Progenitor cell of endocrine pancreas (in vitro differentiated cells): ENCODE results near the gene RSKR. TPM values are rescaled to one million over a fixed set of nuclear protein-coding genes. Genes with fewer than 3 reads are reported as not detected.

ENCODE experiments used
- DNase-seq: peaks from one replicate; pipeline ENCODE4 v3.0.0; 2021; ENCODE audit warnings: low spot score; ENCODE audit not compliant: unreplicated experiment
- H3K27ac Mint-ChIP-seq: 2 replicates; pipeline ENCODE4 v1.8.0; 2021; ENCODE audit warnings: mild to moderate bottlenecking, moderate library complexity, mixed read lengths
- H3K27me3 Mint-ChIP-seq: 2 replicates; pipeline ENCODE4 v1.8.0; 2021; ENCODE audit warnings: mixed read lengths
- H3K36me3 Mint-ChIP-seq: 2 replicates; pipeline ENCODE4 v1.8.0; 2022; ENCODE audit warnings: mixed read lengths; ENCODE audit not compliant: insufficient read depth
- H3K4me1 Mint-ChIP-seq: 2 replicates; pipeline ENCODE4 v1.8.0; 2021; ENCODE audit warnings: low read depth, mixed read lengths
- H3K4me3 Mint-ChIP-seq: 2 replicates; pipeline ENCODE4 v1.8.0; 2021; ENCODE audit warnings: low read depth, mild to moderate bottlenecking, moderate library complexity, mixed read lengths
- H3K9me3 Mint-ChIP-seq: 2 replicates; pipeline ENCODE4 v1.8.0; 2021; ENCODE audit warnings: low read depth, mixed read lengths
- total RNA-seq: library from RNA; stranded (reverse); gene quantifications from 2 replicates; pipeline ENCODE4 v1.2.1, GENCODE V29; 2021
- TF ChIP-seq, protein P1 (sequence below): fragments of 200-600 bp; sonication (generic); IDR thresholded peaks from one replicate; pipeline ENCODE4 v1.5.0; 2021; ENCODE audit warnings: antibody characterized with exemption, mild to moderate bottlenecking; ENCODE audit not compliant: unreplicated experiment

Gene RSKR
- total RNA-seq, 1 donor from 2014 or later: 36.7 TPM

DNA sequence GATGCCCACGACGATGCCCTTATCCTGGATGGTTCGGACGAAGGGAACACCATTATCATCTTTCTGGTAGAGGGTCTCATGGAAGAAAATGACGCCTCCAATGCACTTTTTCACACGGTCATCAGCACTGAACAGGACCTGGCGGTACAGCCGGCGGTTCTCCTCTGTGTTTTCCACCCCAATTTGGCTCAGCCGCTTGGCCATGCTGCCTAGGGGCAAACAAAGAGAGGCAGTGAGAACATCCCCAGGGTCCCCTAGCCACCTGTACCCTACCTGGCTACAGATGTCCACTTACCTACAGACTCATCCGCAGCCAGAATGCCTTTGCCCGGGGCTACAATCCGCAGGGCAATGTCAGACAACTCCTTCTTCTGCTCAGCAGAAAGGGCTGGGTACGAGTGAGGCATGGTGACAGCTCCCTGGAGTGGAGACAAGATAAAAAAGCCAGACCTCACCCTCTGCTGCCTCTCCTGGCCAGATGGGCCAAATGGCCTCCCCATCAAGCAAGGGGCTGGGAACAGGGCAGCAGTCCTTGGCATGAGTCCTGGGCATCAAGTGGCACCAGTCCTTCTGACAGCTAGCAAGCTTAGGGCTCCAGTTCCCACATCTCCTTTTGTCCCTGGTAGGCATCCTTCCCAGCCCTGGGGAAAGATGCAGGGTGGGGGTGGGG lies 38.7 kb downstream of the RSKR start:
- TF ChIP-seq, protein P1, sequence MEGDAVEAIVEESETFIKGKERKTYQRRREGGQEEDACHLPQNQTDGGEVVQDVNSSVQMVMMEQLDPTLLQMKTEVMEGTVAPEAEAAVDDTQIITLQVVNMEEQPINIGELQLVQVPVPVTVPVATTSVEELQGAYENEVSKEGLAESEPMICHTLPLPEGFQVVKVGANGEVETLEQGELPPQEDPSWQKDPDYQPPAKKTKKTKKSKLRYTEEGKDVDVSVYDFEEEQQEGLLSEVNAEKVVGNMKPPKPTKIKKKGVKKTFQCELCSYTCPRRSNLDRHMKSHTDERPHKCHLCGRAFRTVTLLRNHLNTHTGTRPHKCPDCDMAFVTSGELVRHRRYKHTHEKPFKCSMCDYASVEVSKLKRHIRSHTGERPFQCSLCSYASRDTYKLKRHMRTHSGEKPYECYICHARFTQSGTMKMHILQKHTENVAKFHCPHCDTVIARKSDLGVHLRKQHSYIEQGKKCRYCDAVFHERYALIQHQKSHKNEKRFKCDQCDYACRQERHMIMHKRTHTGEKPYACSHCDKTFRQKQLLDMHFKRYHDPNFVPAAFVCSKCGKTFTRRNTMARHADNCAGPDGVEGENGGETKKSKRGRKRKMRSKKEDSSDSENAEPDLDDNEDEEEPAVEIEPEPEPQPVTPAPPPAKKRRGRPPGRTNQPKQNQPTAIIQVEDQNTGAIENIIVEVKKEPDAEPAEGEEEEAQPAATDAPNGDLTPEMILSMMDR: no peak
- H3K4me3 Mint-ChIP-seq: no peak overlapping the region
- H3K27me3 Mint-ChIP-seq: peaks cover 15% of the 10 kb centered on the region
- peaks cover 6% of the 10 kb centered on the region for H3K36me3 Mint-ChIP-seq
- no peak for DNase-seq
- peaks cover 13% of the 10 kb centered on the region for H3K4me1 Mint-ChIP-seq
- no peak overlapping the region for H3K27ac Mint-ChIP-seq
- no peaks in the 10 kb centered on the region for H3K9me3 Mint-ChIP-seq

DNA sequence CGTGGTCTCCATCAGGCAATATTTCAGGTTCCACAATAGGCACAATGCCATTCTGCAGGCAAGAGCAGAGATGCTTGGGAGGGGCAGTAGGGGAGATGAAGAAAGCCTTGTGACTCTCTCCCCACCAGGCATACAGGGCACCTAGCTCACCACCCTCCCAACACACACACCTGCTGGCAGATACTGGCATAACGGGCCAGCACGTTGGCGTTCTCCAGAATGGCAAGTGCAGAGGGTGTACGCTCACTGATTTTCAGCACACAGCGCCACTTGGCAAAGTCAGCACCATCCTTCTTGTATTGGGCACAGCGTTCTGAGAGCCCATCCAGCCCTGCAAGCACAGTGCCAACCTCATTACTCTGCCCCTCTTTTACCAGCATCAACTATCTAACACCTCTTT lies 39.5 kb downstream of the RSKR start:
- Mint-ChIP-seq H3K4me3 (no peak overlapping the region), H3K9me3 (no peaks in the 10 kb centered on the region), H3K36me3 (peaks cover 5% of the 10 kb centered on the region), H3K27ac (no peak overlapping the region), H3K4me1 (peaks cover 20% of the 10 kb centered on the region), H3K27me3 (peaks cover 15% of the 10 kb centered on the region)
- no peak for DNase-seq
- TF ChIP-seq, protein P1: peak; percentile 22

DNA sequence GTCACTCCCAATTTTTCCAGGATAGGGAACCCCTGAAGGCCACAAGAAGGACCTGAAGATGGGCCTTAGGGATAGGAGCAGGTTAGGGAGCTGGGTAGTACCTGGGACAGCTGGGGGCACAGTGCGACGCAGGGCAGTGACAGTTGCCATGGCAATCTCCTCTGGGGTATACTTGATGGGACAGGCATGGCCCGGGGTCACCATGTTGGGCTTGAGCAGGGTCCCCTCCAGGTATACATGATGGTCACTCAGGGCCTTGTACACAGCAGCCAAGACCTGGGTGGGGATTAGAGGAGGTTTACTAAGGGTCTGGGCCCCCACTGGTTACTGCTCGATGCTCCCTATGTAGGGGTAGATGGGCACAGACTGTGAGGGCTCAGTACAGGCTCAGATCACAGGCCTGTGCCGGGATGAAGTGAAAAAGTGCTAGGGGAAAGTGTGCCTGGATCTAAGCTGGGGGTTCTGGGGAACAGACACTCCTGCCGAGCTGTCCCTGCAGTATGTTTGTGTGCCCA lies 40.0 kb downstream of the RSKR start:
- Mint-ChIP-seq H3K36me3 (peaks cover 4% of the 10 kb centered on the region), H3K4me3 (no peak overlapping the region), H3K27ac (no peak overlapping the region), H3K4me1 (peaks cover 22% of the 10 kb centered on the region), H3K9me3 (no peaks in the 10 kb centered on the region), H3K27me3 (peaks cover 15% of the 10 kb centered on the region)
- TF ChIP-seq, protein P1: no peak
- DNase-seq: no peak

DNA sequence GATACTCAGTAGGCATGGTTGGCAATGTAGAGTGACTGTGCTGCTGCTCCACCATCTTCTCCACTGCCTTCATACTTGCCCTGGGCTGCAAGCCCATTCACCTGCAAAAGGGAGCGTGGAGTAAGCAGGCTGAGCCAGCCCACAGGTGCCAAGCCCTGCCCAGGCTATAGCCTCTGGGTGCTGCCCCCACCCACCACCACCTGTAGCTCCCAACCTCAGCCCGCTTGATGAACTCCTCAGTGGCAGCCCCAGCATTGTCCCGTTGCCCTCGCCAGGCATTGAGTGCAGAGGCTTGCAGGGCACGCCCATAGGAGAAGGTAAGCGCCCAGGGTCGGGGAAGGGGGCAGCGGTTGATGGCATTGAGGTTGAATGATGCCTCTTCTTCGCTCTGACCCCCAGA lies 40.5 kb downstream of the RSKR start:
- Mint-ChIP-seq H3K9me3 (no peaks in the 10 kb centered on the region), H3K4me3 (no peak overlapping the region), H3K36me3 (peaks cover 3% of the 10 kb centered on the region), H3K27ac (no peak overlapping the region), H3K27me3 (peaks cover 15% of the 10 kb centered on the region), H3K4me1 (peaks cover 22% of the 10 kb centered on the region)
- TF ChIP-seq, protein P1: no peak
- no peak for DNase-seq

DNA sequence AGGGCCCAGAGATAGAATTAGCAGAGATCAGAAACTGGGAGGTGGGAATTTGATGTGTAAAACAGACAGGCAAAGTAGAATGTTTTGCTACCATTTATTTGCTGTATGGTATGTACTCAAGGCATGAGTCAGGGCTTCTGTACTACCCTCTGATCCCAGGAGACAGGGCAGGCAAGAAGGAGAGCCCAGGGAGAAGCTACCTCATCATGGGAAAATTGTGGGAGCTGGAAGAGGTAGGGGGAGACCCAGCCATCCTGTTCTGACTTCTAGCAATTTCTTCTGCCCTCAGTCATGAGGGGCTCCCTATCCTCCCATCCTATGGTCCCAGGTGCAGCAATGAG lies 41.0 kb downstream of the RSKR start:
- Mint-ChIP-seq H3K4me3 (no peak overlapping the region), H3K27ac (no peak overlapping the region), H3K27me3 (peaks cover 15% of the 10 kb centered on the region), H3K9me3 (no peaks in the 10 kb centered on the region), H3K36me3 (peaks cover 3% of the 10 kb centered on the region), H3K4me1 (peaks cover 22% of the 10 kb centered on the region)
- TF ChIP-seq, protein P1: no peak
- no peak for DNase-seq
